ENCODE measurements around the gene BMI1. TPM values are rescaled to one million over a fixed set of nuclear protein-coding genes. Genes with fewer than 3 reads are reported as not detected.

The BMI1 gene
- total RNA-seq, 1 donor from 2014 or later = 48.5 TPM

- H3K4me1 Mint-ChIP-seq (ENCODE audit: unreplicated experiment) = no peaks in the 10 kb centered on the region
- DNase-seq (ENCODE audit: extremely low spot score, unreplicated experiment) = no peak
- H3K27me3 Mint-ChIP-seq (ENCODE audit: unreplicated experiment) = peaks cover 30% of the 10 kb centered on the region
- H3K9me3 Mint-ChIP-seq (ENCODE audit: unreplicated experiment) = peaks cover 5% of the 10 kb centered on the region
- H3K36me3 Mint-ChIP-seq (ENCODE audit: unreplicated experiment) = no peaks in the 10 kb centered on the region
- TF ChIP-seq, protein P1, sequence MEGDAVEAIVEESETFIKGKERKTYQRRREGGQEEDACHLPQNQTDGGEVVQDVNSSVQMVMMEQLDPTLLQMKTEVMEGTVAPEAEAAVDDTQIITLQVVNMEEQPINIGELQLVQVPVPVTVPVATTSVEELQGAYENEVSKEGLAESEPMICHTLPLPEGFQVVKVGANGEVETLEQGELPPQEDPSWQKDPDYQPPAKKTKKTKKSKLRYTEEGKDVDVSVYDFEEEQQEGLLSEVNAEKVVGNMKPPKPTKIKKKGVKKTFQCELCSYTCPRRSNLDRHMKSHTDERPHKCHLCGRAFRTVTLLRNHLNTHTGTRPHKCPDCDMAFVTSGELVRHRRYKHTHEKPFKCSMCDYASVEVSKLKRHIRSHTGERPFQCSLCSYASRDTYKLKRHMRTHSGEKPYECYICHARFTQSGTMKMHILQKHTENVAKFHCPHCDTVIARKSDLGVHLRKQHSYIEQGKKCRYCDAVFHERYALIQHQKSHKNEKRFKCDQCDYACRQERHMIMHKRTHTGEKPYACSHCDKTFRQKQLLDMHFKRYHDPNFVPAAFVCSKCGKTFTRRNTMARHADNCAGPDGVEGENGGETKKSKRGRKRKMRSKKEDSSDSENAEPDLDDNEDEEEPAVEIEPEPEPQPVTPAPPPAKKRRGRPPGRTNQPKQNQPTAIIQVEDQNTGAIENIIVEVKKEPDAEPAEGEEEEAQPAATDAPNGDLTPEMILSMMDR (IDR thresholded peaks at IDR 0.05) = no peak
- no peak overlapping the region for H3K27ac Mint-ChIP-seq (ENCODE audit: unreplicated experiment)
- no peak overlapping the region for H3K4me3 Mint-ChIP-seq (ENCODE audit: unreplicated experiment)
These were observed 27.0 kb upstream of the BMI1 start for GRCh38 chr10:22293747-22294404.

- H3K4me1 Mint-ChIP-seq (ENCODE audit: unreplicated experiment) = no peaks in the 10 kb centered on the region
- no peaks in the 10 kb centered on the region for H3K36me3 Mint-ChIP-seq (ENCODE audit: unreplicated experiment)
- DNase-seq (ENCODE audit: extremely low spot score, unreplicated experiment) = no peak
- peaks cover 25% of the 10 kb centered on the region for H3K27me3 Mint-ChIP-seq (ENCODE audit: unreplicated experiment)
- peaks cover 3% of the 10 kb centered on the region for H3K9me3 Mint-ChIP-seq (ENCODE audit: unreplicated experiment)
- no peak overlapping the region for H3K4me3 Mint-ChIP-seq (ENCODE audit: unreplicated experiment)
- no peak overlapping the region for H3K27ac Mint-ChIP-seq (ENCODE audit: unreplicated experiment)
- TF ChIP-seq, protein P1 (IDR thresholded peaks at IDR 0.05) = no peak
These were observed 26.2 kb upstream of the BMI1 start for GRCh38 chr10:22294694-22295093.

DNA sequence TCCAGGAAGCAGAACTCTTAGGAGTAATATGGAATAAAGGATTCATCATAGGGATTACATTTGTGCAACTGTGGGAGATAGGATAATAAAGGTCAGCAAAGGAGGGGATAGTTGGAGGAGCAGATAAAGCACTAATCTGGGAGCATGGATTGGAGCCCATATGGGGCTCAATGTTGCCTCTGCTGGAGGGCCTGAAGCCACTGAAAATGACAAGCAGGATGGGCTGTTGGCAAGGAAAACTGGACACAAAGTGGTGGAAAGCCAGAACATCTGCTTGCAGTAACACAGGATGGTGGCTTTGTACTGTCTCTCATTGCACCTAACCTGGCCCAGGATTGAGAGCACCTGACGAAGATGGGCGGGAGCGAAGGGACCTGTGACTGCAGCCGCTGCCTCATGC lies 19.7 kb upstream of the BMI1 start:
- Mint-ChIP-seq H3K4me3 (ENCODE audit: unreplicated experiment) (no peak overlapping the region), H3K4me1 (ENCODE audit: unreplicated experiment) (peaks cover 7% of the 10 kb centered on the region), H3K9me3 (ENCODE audit: unreplicated experiment) (no peaks in the 10 kb centered on the region), H3K36me3 (ENCODE audit: unreplicated experiment) (no peaks in the 10 kb centered on the region), H3K27ac (ENCODE audit: unreplicated experiment) (no peak overlapping the region), H3K27me3 (ENCODE audit: unreplicated experiment) (peaks cover 16% of the 10 kb centered on the region)
- TF ChIP-seq, protein P1 (IDR thresholded peaks at IDR 0.05) = no peak
- DNase-seq (ENCODE audit: extremely low spot score, unreplicated experiment) = no peak

DNA sequence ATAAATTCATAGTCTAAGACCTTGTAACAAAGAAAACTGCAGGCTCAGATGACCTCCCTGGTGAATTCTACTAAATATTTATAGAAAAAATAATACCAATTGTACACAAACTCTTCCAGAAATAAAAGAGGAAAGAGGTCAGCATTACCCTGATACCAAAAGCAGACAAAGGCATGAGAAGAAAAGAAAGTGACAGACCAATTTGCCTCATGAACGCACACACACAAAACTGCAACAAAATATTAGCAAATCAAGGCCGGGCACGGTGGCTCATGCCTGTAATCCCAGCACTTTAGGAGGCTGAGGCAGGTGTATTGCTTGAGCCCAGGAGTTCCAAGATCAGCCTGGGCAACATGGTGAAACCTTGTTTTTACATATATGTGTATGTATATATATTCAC lies 17.4 kb upstream of the BMI1 start:
- Mint-ChIP-seq H3K9me3 (ENCODE audit: unreplicated experiment) (no peaks in the 10 kb centered on the region), H3K27ac (ENCODE audit: unreplicated experiment) (no peak overlapping the region), H3K36me3 (ENCODE audit: unreplicated experiment) (no peaks in the 10 kb centered on the region), H3K27me3 (ENCODE audit: unreplicated experiment) (no peaks in the 10 kb centered on the region), H3K4me3 (ENCODE audit: unreplicated experiment) (no peak overlapping the region), H3K4me1 (ENCODE audit: unreplicated experiment) (peaks cover 7% of the 10 kb centered on the region)
- TF ChIP-seq, protein P1 (IDR thresholded peaks at IDR 0.05) = no peak
- DNase-seq (ENCODE audit: extremely low spot score, unreplicated experiment) = no peak

DNA sequence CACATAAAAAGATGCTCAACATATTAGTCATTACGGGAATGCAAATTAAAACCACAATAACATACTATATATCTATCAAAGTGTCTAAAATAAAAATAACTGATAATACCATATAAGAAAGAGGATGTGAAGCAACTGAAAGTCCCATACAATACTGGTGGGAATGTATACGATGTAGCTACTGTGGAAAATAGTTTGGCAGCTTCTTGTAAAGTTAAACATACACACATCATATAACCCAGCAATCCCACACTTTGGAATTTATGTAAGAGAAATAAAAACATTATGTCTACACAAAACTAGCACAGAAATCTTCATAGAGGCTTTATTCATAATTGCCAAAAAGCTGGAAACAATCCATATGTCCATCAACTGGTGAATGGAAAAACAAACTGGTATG lies 15.2 kb upstream of the BMI1 start:
- Mint-ChIP-seq H3K27me3 (ENCODE audit: unreplicated experiment) (no peaks in the 10 kb centered on the region), H3K36me3 (ENCODE audit: unreplicated experiment) (no peaks in the 10 kb centered on the region), H3K27ac (ENCODE audit: unreplicated experiment) (no peak overlapping the region), H3K9me3 (ENCODE audit: unreplicated experiment) (no peaks in the 10 kb centered on the region), H3K4me3 (ENCODE audit: unreplicated experiment) (no peak overlapping the region), H3K4me1 (ENCODE audit: unreplicated experiment) (peaks cover 7% of the 10 kb centered on the region)
- DNase-seq (ENCODE audit: extremely low spot score, unreplicated experiment) = no peak
- TF ChIP-seq, protein P1 (IDR thresholded peaks at IDR 0.05) = no peak
